Measurements from ENCODE around the gene AWAT2.

The AWAT2 gene, protein sequence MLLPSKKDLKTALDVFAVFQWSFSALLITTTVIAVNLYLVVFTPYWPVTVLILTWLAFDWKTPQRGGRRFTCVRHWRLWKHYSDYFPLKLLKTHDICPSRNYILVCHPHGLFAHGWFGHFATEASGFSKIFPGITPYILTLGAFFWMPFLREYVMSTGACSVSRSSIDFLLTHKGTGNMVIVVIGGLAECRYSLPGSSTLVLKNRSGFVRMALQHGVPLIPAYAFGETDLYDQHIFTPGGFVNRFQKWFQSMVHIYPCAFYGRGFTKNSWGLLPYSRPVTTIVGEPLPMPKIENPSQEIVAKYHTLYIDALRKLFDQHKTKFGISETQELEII

GRCh38 chrX:70049925-70050324, at the start of gene AWAT2:
AWAT2 (minus strand) TSS chrX:70049938; CDS start chrX:70049932, 6 bp downstream.
- no peak for DNase-seq

DNA sequence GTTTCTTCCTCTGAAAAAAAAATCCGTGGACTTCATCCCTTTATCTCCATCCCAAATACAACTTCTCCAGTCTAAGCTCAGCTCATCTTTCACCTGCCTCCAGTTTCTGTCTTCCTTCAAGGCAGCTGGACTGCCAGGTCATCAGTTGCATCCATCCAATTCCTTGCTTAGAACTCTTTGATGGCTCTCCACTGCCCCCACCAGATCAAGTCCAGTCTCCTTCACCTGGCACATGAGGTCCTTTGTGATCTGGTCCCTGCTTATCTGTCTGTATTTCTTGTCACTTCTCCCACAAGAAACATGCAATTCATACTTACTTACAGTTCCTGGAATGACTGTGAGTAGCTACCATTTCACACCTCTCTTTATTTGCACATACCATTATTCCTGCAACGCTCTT, 46.3 kb upstream of the AWAT2 start:
- no peak for DNase-seq

- DNase-seq, result no peak
Observed at GRCh38 chrX:70092247-70092646, 42.5 kb upstream of the AWAT2 start.

GRCh38 chrX:70089604-70090297, 40.0 kb upstream of the AWAT2 start:
- DNase-seq, result no peak

- DNase-seq, result no peak
Observed at GRCh38 chrX:70088751-70089150, 39.0 kb upstream of the AWAT2 start.

GRCh38 chrX:70087857-70088630, 38.3 kb upstream of the AWAT2 start:
- no peak for DNase-seq

DNA sequence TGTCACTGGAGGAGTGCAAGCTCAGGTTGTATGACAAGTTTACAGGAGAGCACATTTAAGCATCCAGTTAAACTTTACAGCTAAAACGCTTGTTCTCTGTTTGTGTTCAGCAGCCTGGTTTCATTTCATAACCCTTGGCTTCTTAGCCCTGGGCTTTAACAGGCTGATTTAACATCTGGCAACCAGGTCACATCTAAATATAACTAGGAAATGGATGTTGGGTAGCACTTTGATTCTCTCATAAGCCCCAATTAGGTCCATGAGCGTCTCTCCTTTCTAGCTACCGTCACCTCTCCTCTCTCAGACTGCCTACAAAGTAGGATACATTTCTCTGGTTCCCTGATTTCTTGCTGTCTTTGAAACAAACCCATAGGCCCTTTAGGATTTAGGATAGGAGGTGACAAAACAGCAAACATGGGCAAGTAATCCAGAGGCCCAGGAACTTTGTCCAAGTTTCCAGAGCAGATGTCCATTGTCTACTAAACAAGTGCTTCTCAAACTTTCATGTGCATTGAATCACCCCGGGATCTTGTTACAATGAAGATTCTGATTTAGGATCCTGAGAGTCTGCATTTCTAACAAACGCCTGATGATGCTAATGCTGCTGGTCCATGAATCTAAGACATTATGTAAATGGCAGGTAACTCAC, 35.0 kb upstream of the AWAT2 start:
- DNase-seq, result no peak

GRCh38 chrX:70082723-70083122, 33.0 kb upstream of the AWAT2 start:
- DNase-seq, result no peak

GRCh38 chrX:70079870-70080269, 30.1 kb upstream of the AWAT2 start:
- DNase-seq, result no peak

DNA sequence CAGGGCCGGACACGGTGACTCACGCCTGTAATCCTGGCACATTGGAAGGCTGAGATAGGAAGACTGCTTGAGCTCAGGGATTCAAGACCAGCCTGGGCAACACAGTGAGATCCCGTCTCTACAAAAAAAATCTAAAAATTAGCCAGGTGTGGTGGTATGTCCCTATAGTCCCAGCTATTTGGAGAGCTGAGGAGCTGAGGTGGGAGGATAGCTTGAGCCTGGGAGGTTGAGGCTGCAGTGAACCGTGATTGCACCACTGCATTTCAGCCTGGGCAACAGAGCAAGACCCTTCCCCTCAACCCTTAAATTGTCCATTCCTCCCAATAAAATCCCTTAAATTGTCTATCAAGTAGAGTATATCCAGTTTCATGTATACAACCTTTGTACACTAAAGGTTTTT, 29.6 kb upstream of the AWAT2 start:
- no peak for DNase-seq

DNA sequence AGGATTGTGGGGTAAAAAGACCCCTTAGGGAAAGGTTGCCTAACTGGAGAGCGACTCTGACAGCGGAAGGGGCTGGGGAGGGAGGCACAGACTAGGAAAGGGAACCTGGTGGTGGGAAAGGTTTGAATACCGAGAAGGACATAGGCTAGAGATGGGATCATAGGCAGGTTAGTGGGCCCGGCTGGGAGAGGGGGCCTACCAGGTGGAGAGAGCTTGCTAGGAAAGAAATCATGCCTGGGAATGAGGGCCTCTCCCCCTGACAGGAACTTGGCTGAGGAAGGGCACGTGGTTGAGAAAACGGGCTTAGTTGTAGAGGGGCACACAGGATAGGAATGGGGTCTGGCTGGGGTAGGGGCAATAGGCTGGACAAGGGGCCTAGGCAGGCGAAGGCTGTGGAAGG, 16.9 kb upstream of the AWAT2 start:
- DNase-seq, result no peak

- no peak for DNase-seq
Observed at GRCh38 chrX:70062961-70063550, 13.3 kb upstream of the AWAT2 start.

DNA sequence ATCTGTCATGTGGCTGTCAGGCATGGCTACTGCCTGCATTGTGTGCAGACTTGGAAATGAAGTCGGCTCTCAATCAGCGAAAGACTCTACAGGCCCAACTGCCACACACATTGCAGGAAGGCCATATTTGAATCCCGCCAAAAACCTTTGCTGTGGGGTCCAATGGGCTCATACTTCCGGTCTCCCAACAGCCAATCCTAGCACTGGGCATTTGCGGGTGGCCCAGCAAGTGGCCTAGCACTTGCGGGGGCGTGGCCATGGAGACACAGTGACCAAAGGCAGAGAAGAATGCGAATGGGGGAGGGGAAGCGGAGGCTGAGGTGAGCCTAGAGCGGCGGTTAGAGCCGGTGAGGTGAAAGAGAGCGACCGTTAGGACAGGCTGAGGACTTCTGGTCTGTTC, 12.3 kb upstream of the AWAT2 start, which contains the start of gene OTUD6A:
Gene OTUD6A, plus strand, starts transcription at position 382 of the 400 bp plus-strand sequence. CDS start 68 bp downstream, outside the sequence.
- no peak for DNase-seq

- DNase-seq, result no peak
Observed at GRCh38 chrX:70054391-70054790, 4.7 kb upstream of the AWAT2 start.

GRCh38 chrX:70052895-70053615, 3.3 kb upstream of the AWAT2 start:
- DNase-seq, result no peak

DNA sequence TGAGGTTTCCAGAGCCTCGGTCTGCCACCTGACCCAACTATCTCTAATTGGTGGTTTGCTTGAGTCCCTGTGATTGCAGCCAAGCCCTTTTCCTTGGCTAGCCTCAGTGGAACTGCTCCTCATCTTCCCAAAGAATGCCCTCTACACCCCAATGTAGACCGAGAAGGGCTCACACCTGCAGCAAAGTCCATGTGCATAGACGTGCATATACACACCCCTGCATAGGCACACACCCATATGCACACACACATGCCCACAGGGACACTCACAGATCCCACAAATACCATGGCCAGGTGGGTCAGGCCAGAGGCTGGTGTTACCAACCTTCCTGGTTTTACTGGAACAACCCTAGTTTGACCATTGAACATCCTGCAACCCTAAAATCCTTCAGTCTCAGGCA, 332 bp downstream of the AWAT2 start:
- no peak for DNase-seq

DNA sequence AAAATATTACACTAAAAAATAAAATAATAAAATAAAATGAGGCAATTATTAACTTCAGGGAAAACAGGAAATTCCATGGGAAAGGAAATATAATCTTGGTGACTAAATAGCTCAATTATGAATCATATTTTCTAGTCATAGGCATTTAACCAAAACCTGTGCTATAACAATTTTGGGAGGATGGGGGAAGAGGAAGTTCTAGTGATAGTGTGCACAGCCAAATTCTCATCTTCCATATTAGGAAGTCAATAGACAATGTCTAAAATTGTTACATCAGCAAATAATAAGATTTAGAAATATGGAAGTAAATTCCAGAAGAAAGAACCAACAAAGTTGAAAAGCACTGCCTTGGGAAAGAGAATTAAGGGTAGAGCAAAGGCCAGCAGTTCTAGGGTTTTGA, 2.8 kb downstream of the AWAT2 start:
- no peak for DNase-seq

GRCh38 chrX:70044541-70045245, 5.0 kb downstream of the AWAT2 start:
- DNase-seq, result no peak

DNA sequence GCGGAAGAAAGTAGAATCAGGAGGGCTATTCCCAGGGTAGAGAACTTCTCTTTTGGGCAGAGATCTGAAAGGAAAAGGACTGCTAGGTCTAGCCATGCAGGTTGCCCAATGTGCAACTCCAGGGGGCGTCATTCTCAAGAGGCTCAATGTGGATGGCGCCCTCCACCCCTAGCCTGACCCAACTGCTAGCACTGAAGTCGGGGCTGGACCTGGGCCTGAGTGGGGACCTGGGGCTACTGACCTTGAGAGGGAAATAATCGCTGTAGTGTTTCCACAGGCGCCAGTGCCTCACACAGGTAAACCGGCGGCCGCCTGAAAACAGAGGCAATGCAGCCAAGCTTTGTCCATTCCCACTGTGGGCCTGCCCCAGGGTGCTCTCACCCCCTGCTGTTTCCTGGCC, 6.1 kb downstream of the AWAT2 start:
- DNase-seq, result no peak

GRCh38 chrX:70042399-70043371, 7.1 kb downstream of the AWAT2 start:
- no peak for DNase-seq
